IMR-90 (cell line): ENCODE data around the gene RBBP4.

Experiments
- CEBPB ChIP-seq: IDR thresholded peaks from 2 replicates; pipeline ENCODE4 v1.6.1; 2012; ENCODE audit warnings: low read depth, low read length, improper control_type of control experiment
- CTCF ChIP-seq: conservative IDR thresholded peaks from 2 replicates; pipeline ENCODE4 v1.5.1; 2012; ENCODE audit warnings: mild to moderate bottlenecking, low read depth, low read length, improper control_type of control experiment
- ELK1 ChIP-seq: fragments of 150-350 bp; IDR thresholded peaks from 2 replicates; pipeline ENCODE4 v1.6.1; 2016; ENCODE audit warnings: low read depth, mild to moderate bottlenecking, low read length, moderate library complexity, borderline replicate concordance
- NFE2L2 ChIP-seq: fragments of 150-350 bp; IDR thresholded peaks from 2 replicates; pipeline ENCODE4 v1.6.1; 2016; ENCODE audit warnings: low read depth, mild to moderate bottlenecking, low read length
- POLR2A ChIP-seq: IDR thresholded peaks from 2 replicates; pipeline ENCODE4 v1.6.1; 2012; ENCODE audit warnings: mild to moderate bottlenecking, low read depth, low read length
- RFX5 ChIP-seq: IDR thresholded peaks from 2 replicates; pipeline ENCODE4 v1.8.0; 2012; ENCODE audit warnings: low read depth, mild to moderate bottlenecking, low read length, moderate library complexity
- USF2 ChIP-seq: fragments of 150-350 bp; IDR thresholded peaks from 2 replicates; pipeline ENCODE4 v1.6.1; 2017; ENCODE audit warnings: mild to moderate bottlenecking, antibody characterized with exemption, low read length, low read depth

GRCh38 chr1:32611859-32612188, 39.2 kb upstream of the RBBP4 start:
- TF ChIP-seq CTCF (no peak), POLR2A (no peak), RFX5 (no peak), USF2 (no peak), ELK1 (no peak), NFE2L2 (no peak), CEBPB (no peak)
